ENCODE results near the gene OR8B8. TPM values are rescaled to one million over a fixed set of nuclear protein-coding genes. Genes with fewer than 3 reads are reported as not detected.
"Not testable (repeated sequence)": the region's sequence is repeated elsewhere in the genome, so short reads cannot be mapped to it uniquely, and the experiment has no call there.

Gene OR8B8
- total RNA-seq, 1 donor from 2014 or later = not detected

DNA sequence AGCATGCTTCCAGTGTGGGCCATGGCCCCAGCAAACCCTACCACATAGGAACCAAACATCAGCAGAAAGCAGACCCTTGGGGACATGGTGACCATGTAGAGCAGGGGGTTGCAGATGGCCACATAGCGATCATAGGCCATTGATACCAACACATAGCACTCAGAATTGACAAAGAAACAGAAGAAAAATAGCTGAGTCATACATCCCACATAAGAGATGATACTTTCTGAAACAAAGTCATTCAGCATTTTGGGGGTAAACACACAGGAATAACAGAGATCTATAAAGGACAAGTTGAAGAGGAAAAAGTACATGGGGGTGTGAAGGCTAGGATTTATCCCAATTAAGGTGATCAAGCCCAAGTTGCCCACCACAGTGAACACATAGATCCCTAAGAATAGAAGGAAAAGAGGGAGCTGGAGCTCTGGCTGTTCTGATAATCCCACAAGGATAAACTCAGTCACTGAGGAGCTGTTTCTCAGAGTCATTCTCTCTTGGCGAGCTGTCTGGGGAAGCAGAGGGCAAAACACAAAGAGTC lies 21.0 kb downstream of the OR8B8 start, which contains the start of gene OR8B4:
Gene OR8B4, minus strand, starts transcription at position 488 of the 538 bp plus-strand sequence. Its CDS starts 0 bp downstream, at position 488.
- Mint-ChIP-seq H3K27ac (ENCODE audit: unreplicated experiment) (peak within 1 kb of the TSS; percentile 44), H3K27me3 (ENCODE audit: low read depth) (peaks cover 2% of the 10 kb centered on the region), H3K9me3 (peaks cover 6% of the 10 kb centered on the region), H3K4me1 (no peaks in the 10 kb centered on the region), H3K4me3 (no peak within 1 kb of the TSS), H3K36me3 (ENCODE audit: low read depth) (no peaks in the 10 kb centered on the region)
- no peak for DNase-seq (ENCODE audit: low read depth, low spot score)
- TF ChIP-seq, protein P1, sequence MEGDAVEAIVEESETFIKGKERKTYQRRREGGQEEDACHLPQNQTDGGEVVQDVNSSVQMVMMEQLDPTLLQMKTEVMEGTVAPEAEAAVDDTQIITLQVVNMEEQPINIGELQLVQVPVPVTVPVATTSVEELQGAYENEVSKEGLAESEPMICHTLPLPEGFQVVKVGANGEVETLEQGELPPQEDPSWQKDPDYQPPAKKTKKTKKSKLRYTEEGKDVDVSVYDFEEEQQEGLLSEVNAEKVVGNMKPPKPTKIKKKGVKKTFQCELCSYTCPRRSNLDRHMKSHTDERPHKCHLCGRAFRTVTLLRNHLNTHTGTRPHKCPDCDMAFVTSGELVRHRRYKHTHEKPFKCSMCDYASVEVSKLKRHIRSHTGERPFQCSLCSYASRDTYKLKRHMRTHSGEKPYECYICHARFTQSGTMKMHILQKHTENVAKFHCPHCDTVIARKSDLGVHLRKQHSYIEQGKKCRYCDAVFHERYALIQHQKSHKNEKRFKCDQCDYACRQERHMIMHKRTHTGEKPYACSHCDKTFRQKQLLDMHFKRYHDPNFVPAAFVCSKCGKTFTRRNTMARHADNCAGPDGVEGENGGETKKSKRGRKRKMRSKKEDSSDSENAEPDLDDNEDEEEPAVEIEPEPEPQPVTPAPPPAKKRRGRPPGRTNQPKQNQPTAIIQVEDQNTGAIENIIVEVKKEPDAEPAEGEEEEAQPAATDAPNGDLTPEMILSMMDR (conservative IDR thresholded peaks at IDR 0.05) = no peak

GRCh38 chr11:124421043-124421442 lies 24.5 kb downstream of the OR8B8 start:
- H3K27ac Mint-ChIP-seq (ENCODE audit: unreplicated experiment) = no peak overlapping the region
- no peak for DNase-seq (ENCODE audit: low read depth, low spot score)
- H3K27me3 Mint-ChIP-seq (ENCODE audit: low read depth) = peaks cover 12% of the 10 kb centered on the region
- H3K4me1 Mint-ChIP-seq = no peaks in the 10 kb centered on the region
- H3K36me3 Mint-ChIP-seq (ENCODE audit: low read depth) = no peaks in the 10 kb centered on the region
- TF ChIP-seq, protein P1 (conservative IDR thresholded peaks at IDR 0.05) = no peak
- H3K4me3 Mint-ChIP-seq = no peak overlapping the region
- H3K9me3 Mint-ChIP-seq = no peaks in the 10 kb centered on the region

DNA sequence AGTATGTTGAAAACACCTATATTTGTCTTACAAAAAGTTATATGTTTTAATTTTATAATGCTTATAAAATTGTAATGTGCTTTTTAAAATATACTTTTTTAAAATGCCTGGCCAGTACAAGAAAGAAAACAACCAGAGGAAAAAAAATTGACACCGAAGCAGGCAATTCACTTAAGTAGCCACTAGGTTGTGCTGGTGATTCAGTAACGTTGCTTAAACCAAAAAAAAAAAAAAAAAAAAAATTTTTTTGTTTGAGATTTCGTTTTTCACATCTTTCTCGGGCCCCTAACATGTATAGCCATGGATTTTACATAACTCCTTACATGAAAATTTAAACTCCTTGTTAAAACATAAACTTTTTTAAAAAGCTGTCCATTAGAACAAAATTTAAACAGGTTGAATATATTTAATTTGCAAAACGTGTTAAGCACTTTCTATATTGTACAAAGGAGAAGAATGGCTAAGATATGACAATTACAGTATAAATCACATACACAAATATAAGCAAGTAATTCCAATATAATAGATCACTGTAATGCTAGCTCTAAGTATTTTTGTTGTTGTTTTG lies 30.1 kb downstream of the OR8B8 start:
- DNase-seq (ENCODE audit: low read depth, low spot score) = no peak
- H3K4me3 Mint-ChIP-seq = no peak overlapping the region
- no peak overlapping the region for H3K27ac Mint-ChIP-seq (ENCODE audit: unreplicated experiment)

DNA sequence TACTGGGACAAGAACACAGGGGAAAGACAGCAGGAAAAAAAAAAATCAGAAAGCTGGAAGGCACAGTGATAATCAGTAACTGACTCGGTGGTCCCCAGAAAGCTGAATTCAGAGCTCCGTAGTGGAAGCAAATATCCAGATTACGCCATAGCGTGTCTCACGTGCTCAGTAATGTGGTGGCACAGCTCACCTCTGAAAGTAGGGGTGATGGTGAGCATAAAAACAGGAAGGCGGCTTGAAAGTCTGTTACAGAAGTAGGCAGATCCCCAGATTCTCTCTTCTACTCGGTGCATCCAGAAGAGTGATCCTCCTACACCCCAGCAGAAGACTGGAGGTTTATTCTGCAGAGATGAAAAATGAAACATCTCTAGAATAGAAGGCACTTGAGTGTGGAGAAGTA lies 35.6 kb downstream of the OR8B8 start:
- Mint-ChIP-seq H3K4me1 (no peaks in the 10 kb centered on the region), H3K27me3 (ENCODE audit: low read depth) (peaks cover 38% of the 10 kb centered on the region), H3K36me3 (ENCODE audit: low read depth) (no peaks in the 10 kb centered on the region), H3K4me3 (no peak overlapping the region), H3K27ac (ENCODE audit: unreplicated experiment) (no peak overlapping the region), H3K9me3 (no peaks in the 10 kb centered on the region)
- TF ChIP-seq, protein P1 (conservative IDR thresholded peaks at IDR 0.05) = no peak
- DNase-seq (ENCODE audit: low read depth, low spot score) = no peak

More for the DNA sequence above, 30.1 kb downstream of the OR8B8 start:
- H3K27me3 Mint-ChIP-seq (ENCODE audit: low read depth) = peaks cover 38% of the 10 kb centered on the region
- TF ChIP-seq, protein P1 (conservative IDR thresholded peaks at IDR 0.05) = peak; percentile 77
- no peaks in the 10 kb centered on the region for H3K9me3 Mint-ChIP-seq
- H3K4me1 Mint-ChIP-seq = no peaks in the 10 kb centered on the region
- no peaks in the 10 kb centered on the region for H3K36me3 Mint-ChIP-seq (ENCODE audit: low read depth)

- DNase-seq (ENCODE audit: low read depth, low spot score) = no peak
- H3K27me3 Mint-ChIP-seq (ENCODE audit: low read depth) = peaks cover 13% of the 10 kb centered on the region
- TF ChIP-seq, protein P1 (conservative IDR thresholded peaks at IDR 0.05) = no peak
- no peaks in the 10 kb centered on the region for H3K4me1 Mint-ChIP-seq
- no peaks in the 10 kb centered on the region for H3K36me3 Mint-ChIP-seq (ENCODE audit: low read depth)
- H3K9me3 Mint-ChIP-seq = peaks cover 4% of the 10 kb centered on the region
- no peak overlapping the region for H3K4me3 Mint-ChIP-seq
- H3K27ac Mint-ChIP-seq (ENCODE audit: unreplicated experiment) = no peak overlapping the region
Measured at GRCh38 chr11:124405581-124405980, 39.9 kb downstream of the OR8B8 start.

DNA sequence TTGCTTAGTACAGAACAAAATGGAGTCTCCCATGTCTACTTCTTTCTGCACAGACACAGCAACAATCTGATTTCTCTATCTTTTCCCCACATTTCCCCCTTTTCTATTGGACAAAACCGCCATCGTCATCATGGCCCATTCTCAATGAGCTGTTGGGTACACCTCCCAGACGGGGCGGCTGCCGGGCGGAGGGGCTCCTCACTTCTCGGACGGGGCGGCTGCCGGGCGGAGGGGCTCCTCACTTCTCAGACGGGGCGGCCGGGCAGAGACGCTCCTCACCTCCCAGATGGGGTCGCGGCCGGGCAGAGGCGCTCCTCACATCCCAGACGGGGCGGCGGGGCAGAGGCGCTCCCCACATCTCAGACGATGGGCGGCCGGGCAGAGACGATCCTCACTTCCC lies 42.3 kb downstream of the OR8B8 start:
- H3K9me3 Mint-ChIP-seq; H3K27me3 Mint-ChIP-seq (ENCODE audit: low read depth): not testable (repeated sequence)

More for the DNA sequence above, 42.3 kb downstream of the OR8B8 start:
- H3K4me3 Mint-ChIP-seq; DNase-seq (ENCODE audit: low read depth, low spot score); H3K27ac Mint-ChIP-seq (ENCODE audit: unreplicated experiment); H3K4me1 Mint-ChIP-seq; H3K36me3 Mint-ChIP-seq (ENCODE audit: low read depth): not testable (repeated sequence)

Measured in neural crest cell (in vitro differentiated cells).